ENCODE data around the gene PRPF40B. TPM values are rescaled to one million over a fixed set of nuclear protein-coding genes. Genes with fewer than 3 reads are reported as not detected.

The PRPF40B gene
- total RNA-seq, 4 donors from 2014 or later, result 14.6 to 24.0 (median 18.3) TPM

DNA sequence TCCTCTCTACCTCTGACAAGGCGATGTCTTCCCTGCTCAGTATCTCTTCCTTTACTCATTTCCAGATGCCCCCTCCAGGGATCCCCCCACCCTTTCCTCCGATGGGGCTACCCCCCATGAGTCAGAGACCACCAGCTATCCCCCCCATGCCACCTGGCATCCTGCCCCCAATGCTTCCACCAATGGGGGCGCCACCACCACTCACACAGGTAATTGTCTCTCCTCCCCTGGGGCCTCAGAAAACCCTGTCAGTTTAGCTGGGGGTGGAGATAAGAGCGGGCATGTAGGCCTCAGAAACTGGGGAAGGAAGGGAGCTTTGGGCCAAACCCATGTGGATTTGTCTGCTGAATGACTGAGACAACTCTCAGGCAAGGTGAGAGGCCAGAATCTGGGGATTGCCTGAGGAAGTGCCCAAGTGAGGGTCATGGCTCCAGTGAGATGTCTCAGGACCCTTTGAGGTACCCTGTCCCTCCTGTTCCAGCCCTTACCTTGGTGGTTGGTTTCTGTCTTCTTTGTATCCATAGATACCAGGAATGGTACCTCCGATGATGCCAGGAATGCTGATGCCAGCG lies 8.1 kb downstream of the PRPF40B start:
- no peak for ATAC-seq
- Histone ChIP-seq H3K27ac (no peak overlapping the region), H3K4me1 (peaks cover 0 to 3% (median under 1%) of the 10 kb centered on the region in 3 donors), H3K9me3 (no peaks in the 10 kb centered on the region), H3K4me3 (no peak overlapping the region), H3K27me3 (no peaks in the 10 kb centered on the region), H3K36me3 (peaks cover 0 to 51% of the 10 kb centered on the region in 2 donors)
- no peak for TF ChIP-seq POLR2AphosphoS5 (IDR thresholded peaks at IDR 0.05)
- TF ChIP-seq, protein P1, sequence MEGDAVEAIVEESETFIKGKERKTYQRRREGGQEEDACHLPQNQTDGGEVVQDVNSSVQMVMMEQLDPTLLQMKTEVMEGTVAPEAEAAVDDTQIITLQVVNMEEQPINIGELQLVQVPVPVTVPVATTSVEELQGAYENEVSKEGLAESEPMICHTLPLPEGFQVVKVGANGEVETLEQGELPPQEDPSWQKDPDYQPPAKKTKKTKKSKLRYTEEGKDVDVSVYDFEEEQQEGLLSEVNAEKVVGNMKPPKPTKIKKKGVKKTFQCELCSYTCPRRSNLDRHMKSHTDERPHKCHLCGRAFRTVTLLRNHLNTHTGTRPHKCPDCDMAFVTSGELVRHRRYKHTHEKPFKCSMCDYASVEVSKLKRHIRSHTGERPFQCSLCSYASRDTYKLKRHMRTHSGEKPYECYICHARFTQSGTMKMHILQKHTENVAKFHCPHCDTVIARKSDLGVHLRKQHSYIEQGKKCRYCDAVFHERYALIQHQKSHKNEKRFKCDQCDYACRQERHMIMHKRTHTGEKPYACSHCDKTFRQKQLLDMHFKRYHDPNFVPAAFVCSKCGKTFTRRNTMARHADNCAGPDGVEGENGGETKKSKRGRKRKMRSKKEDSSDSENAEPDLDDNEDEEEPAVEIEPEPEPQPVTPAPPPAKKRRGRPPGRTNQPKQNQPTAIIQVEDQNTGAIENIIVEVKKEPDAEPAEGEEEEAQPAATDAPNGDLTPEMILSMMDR (IDR thresholded peaks at IDR 0.05), result no peak
- TF ChIP-seq POLR2A (IDR thresholded peaks at IDR 0.05), result no peak
- TF ChIP-seq EP300 (IDR thresholded peaks at IDR 0.05), result no peak
- 100% methylated on average over 1 of the region's 6 CpGs for WGBS, 2 donors (ENCODE audit: low coverage in 1 of 2)

DNA sequence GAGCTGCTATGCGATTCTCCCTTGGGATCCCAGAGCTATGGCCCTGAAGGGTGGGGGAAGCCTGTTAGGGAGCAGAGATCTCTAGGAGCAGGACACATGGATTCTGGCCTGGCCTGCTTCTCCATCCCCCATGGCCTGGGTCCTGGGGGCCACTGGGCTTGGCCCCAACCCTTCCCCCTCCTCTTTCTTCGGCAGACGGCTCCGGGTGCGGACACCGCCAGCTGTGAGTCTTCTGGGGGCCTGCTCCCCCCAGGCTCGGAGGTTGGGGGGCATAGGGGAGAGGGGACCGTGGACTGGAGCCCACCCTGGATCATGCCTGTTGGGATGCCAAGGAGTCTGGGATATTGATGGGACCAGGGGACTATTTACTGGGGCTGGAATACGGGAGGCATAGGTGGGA lies 9.0 kb downstream of the PRPF40B start:
- Histone ChIP-seq H3K9me3 (no peaks in the 10 kb centered on the region), H3K27ac (no peak overlapping the region), H3K4me3 (no peak overlapping the region), H3K27me3 (no peaks in the 10 kb centered on the region), H3K36me3 (peaks cover 0 to 53% of the 10 kb centered on the region in 2 donors), H3K4me1 (peaks cover 0 to 13% (median 10%) of the 10 kb centered on the region in 3 donors)
- ATAC-seq, result no peak
- WGBS, 2 donors (ENCODE audit: low coverage in 1 of 2), result 82% methylated on average over 2 of the region's 9 CpGs; no CpG with 5 or more reads in 1 of the 2 donors
- TF ChIP-seq, protein P1 (IDR thresholded peaks at IDR 0.05), result no peak
- TF ChIP-seq POLR2A (IDR thresholded peaks at IDR 0.05) (no peak), EP300 (IDR thresholded peaks at IDR 0.05) (no peak), POLR2AphosphoS5 (IDR thresholded peaks at IDR 0.05) (no peak)

DNA sequence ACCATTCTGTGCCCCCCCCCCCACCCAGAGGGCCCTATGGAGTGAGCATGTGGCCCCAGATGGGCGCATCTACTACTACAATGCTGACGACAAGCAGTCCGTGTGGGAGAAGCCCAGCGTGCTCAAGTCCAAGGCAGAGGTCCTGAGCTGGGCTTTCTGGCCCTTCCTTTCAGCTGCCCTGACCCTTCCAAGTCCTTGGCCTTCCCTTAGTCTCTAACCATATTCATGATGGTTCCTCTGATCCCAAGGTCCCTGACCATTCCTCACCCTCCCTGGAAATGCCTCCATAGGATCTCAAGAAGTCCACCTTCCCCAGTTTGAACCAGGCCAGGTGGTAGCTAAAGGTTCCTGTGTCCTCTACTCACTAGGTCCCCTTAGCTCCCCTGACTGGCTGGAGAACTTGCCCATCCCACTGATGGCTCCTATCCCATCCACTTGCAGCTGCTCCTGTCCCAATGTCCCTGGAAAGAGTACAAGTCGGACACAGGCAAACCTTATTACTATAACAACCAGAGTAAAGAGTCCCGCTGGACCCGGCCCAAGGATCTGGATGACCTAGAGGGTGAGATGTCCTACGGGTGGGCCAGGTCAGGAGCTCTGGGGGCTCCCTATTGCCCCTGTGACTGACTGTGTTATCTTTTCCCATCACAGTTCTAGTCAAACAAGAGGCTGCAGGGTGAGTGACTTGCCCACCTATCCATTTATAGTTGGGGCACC lies 9.8 kb downstream of the PRPF40B start:
- ATAC-seq, result no peak
- 80 to 100% methylated on average over 2 to 6 of the region's 8 CpGs for WGBS, 2 donors (ENCODE audit: low coverage in 1 of 2)

DNA sequence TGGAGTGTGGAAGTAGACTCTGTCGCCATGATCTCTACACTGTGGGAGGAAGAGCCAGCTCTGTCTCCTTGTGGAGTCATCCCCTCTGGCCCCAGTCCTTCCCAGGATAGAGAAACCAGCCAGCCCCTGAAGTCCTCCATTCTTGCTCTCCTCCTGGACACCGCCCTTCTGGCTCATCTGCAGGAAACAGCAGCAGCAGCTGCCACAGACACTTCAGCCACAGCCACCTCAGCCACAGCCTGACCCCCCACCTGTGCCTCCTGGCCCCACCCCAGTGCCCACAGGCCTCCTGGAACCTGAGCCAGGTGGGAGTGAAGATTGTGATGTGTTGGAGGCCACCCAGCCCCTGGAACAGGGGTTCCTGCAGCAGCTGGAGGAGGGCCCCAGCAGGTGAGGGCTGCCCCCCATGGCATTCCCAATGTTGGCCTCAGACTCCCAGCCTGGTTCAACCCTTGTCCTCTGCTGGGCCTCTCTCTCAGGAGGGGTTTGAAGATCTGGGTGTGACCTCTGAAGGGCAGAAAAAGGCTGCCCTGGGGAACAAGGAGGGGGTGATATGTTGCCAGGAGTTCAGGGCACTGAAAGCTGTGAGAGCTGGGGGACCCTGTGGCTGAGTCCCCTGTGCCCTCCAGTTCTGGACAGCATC lies 10.5 kb downstream of the PRPF40B start:
- Histone ChIP-seq H3K36me3 (peaks cover 0 to 67% of the 10 kb centered on the region in 2 donors), H3K27ac (no peak overlapping the region), H3K27me3 (no peaks in the 10 kb centered on the region), H3K4me1 (peaks cover 0 to 18% (median 11%) of the 10 kb centered on the region in 3 donors), H3K4me3 (no peak overlapping the region), H3K9me3 (no peaks in the 10 kb centered on the region)
- WGBS, 2 donors (ENCODE audit: low coverage in 1 of 2), result 100% methylated on average over 2 of the region's 2 CpGs; no CpG with 5 or more reads in 1 of the 2 donors
- ATAC-seq, result no peak
- TF ChIP-seq EP300 (IDR thresholded peaks at IDR 0.05) (no peak), POLR2AphosphoS5 (IDR thresholded peaks at IDR 0.05) (no peak), POLR2A (IDR thresholded peaks at IDR 0.05) (no peak)
- TF ChIP-seq, protein P1 (IDR thresholded peaks at IDR 0.05), result no peak

More for the DNA sequence above, 9.8 kb downstream of the PRPF40B start:
- peaks cover 0 to 18% (median 11%) of the 10 kb centered on the region in 3 donors for H3K4me1 ChIP-seq
- no peaks in the 10 kb centered on the region for H3K27me3 ChIP-seq
- H3K36me3 ChIP-seq, result peaks cover 0 to 61% of the 10 kb centered on the region in 2 donors
- no peaks in the 10 kb centered on the region for H3K9me3 ChIP-seq
- H3K4me3 ChIP-seq, result no peak overlapping the region
- no peak for TF ChIP-seq POLR2AphosphoS5 (IDR thresholded peaks at IDR 0.05)
- TF ChIP-seq, protein P1 (IDR thresholded peaks at IDR 0.05), result no peak
- no peak for TF ChIP-seq EP300 (IDR thresholded peaks at IDR 0.05)
- TF ChIP-seq POLR2A (IDR thresholded peaks at IDR 0.05), result no peak
- no peak overlapping the region for H3K27ac ChIP-seq
